Upper lobe of left lung (tissue), 4 donors: Measurements from ENCODE around the gene HEPN1.

Source experiments
- POLR2A ChIP-seq, 4 donors: fragments of 450-650 bp; IDR thresholded peaks; one replicate each; pipeline ENCODE4 v1.5.1; 2016 to 2017; ENCODE audit warnings: antibody characterized with exemption in 4 of 4, mild to moderate bottlenecking in 2 of 4
- POLR2AphosphoS5 ChIP-seq, 2 donors: sonication (generic); formaldehyde crosslinking; IDR thresholded peaks; one replicate each; pipeline ENCODE4 v1.5.1; 2017; ENCODE audit warnings: antibody characterized with exemption in 2 of 2
- TF ChIP-seq, protein P1 (sequence below), 6 experiments: fragments of 450-650 bp in 4 of 6; fragments of 200-600 bp in 2 of 6; sonication (generic) in 2 of 6; IDR thresholded peaks; one replicate each; pipeline ENCODE4 v1.5.1; 2016 to 2019; ENCODE audit warnings: antibody characterized with exemption in 6 of 6

DNA sequence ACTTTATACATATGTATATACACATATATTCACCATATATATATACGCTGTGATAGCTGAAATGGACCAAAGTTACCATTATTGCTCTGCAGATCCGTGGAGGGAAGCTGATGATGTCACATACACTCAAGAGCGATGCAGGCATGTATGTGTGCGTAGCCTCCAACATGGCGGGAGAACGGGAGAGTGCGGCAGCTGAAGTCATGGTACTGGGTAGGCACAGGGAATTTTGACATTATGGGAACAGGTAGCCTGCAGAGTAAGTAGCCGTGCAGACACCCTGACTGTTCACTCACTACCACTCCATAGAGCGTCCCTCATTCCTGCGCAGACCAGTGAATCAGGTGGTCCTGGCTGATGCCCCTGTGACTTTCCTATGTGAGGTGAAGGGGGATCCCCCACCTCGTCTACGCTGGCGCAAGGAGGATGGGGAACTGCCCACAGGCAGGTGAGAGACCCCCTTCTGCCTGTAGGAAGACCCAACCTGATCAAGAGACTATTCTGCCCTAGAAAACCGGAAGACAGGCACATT lies 49.1 kb upstream of the HEPN1 start:
- TF ChIP-seq, protein P1, sequence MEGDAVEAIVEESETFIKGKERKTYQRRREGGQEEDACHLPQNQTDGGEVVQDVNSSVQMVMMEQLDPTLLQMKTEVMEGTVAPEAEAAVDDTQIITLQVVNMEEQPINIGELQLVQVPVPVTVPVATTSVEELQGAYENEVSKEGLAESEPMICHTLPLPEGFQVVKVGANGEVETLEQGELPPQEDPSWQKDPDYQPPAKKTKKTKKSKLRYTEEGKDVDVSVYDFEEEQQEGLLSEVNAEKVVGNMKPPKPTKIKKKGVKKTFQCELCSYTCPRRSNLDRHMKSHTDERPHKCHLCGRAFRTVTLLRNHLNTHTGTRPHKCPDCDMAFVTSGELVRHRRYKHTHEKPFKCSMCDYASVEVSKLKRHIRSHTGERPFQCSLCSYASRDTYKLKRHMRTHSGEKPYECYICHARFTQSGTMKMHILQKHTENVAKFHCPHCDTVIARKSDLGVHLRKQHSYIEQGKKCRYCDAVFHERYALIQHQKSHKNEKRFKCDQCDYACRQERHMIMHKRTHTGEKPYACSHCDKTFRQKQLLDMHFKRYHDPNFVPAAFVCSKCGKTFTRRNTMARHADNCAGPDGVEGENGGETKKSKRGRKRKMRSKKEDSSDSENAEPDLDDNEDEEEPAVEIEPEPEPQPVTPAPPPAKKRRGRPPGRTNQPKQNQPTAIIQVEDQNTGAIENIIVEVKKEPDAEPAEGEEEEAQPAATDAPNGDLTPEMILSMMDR (IDR thresholded peaks at IDR 0.05): no peak
- no peak for TF ChIP-seq POLR2AphosphoS5 (IDR thresholded peaks at IDR 0.05)
- no peak for TF ChIP-seq POLR2A (IDR thresholded peaks at IDR 0.05)
